HG03439 (cell line): ENCODE data around the gene CDC42BPA.

Source experiments
- ATAC-seq: cut with Tn5 transposase; IDR thresholded peaks from one replicate; pipeline ENCODE4 v1.9.1; 2021; ENCODE audit warnings: mild to moderate bottlenecking, moderate library complexity; ENCODE audit not compliant: unreplicated experiment

CDC42BPA gene

GRCh38 chr1:227071895-227072587 is 246.3 kb downstream of the CDC42BPA start:
- ATAC-seq: no peak

DNA sequence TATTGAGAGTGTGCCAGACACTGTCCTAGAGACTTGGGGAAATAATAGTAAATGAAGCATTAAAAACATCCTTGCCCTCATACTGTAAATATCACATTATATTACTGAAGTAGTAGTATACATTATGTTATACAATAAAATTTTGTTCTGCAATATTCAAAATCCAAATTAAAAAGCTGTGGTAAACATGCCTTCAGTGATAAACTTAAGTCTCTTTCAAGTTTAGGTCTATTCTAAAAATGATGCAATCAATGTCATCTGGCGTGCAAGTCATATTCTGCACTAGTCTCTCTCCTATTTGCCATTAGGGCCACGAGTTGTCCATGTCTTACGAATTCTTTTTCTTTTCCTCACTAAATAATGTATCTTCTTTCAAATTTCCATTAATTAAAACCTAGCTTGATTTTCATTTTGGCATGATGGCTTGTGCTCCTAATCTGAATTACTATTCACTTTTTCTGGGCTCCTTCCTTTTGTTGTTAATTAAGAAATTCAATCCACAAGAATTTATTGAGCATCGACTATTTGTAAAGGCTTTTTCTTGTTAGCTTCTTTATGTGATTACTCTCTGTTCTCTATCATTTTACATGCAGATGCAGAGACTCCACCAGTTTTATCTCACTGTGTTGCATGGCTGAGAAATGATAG is 247.5 kb downstream of the CDC42BPA start:
- ATAC-seq: no peak

- ATAC-seq: no peak
These were observed 248.8 kb downstream of the CDC42BPA start for GRCh38 chr1:227069490-227069889.

DNA sequence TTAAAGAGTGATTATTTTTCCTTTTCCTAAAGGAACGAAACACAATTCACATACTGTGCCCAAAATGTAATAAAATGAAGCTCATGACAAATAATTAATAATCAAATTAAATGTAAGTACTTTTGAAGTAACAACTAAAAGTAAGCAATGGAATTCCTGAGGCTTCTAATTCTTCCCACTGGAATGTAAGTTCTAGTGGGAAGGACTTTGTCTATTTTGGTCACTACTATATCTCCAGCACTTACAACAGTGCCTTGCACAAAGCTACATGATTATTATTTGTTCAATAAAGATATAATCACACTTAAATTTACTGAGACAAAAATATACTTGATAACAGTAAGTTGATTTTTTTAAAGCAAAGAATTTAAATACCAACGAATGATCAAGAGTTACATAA is 249.4 kb downstream of the CDC42BPA start:
- no peak for ATAC-seq

GRCh38 chr1:227066999-227067398 is 251.3 kb downstream of the CDC42BPA start:
- no peak for ATAC-seq

DNA sequence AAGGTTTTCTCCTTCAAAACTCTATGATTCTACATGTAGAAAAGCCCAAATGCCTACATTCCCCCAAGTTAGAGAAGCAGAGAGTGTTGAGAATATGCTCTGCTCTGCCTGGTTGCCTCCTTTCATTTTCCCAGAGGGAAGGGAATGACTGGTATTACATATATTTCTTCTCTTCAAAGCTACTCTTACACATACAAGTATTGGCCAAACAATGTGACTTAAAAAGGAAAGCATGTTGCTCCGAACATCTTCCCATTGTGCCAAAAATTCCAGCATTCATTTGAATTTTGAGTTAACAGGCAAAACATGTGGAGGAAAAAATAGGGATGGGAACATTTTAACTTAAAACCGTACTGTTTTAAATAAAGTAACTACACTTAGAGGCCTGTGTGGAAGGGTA is 253.0 kb downstream of the CDC42BPA start:
- ATAC-seq: no peak

GRCh38 chr1:227062306-227062705 is 256.0 kb downstream of the CDC42BPA start:
- no peak for ATAC-seq

GRCh38 chr1:227059076-227059475 is 259.2 kb downstream of the CDC42BPA start:
- ATAC-seq: no peak

DNA sequence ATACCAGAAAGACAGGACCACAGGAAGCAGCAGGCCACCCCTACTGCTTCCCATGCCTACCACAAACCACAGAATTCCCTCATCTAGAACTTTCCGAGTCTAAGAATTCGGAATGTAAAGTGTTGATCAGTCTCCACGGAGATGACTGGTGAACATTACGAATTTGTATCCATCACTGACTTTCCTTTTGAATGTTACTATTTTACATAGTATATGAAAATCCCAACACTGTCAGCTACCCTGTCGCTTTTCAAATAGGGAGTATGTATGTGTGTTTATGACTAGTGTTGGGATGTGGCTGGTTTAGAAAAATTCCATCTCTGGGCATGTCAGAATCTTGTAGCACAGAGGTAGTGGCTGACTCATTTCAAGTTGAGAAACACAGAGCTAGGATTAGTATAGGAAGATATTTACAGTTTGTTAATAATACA is 260.0 kb downstream of the CDC42BPA start:
- ATAC-seq: no peak

- no peak for ATAC-seq
These were observed 269.0 kb downstream of the CDC42BPA start for GRCh38 chr1:227049253-227049652.

DNA sequence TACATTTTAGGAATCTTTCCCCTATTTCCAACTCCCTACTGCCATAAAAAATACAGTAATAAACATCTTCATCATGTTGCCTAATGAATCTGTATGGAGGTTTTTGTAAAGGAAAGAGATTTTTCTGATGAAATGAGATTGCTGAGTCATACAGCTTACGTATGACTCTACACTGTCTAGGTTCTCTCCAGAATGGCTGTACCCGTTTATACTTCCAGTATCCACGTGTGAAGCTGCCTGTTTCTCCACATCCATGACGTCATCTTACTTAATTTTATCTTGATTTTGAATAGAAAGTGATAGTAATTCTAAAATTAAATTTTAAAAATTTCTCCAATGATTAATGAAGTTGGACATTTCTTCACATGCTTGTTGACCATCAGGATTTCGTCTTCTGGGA is 274.5 kb downstream of the CDC42BPA start:
- no peak for ATAC-seq

DNA sequence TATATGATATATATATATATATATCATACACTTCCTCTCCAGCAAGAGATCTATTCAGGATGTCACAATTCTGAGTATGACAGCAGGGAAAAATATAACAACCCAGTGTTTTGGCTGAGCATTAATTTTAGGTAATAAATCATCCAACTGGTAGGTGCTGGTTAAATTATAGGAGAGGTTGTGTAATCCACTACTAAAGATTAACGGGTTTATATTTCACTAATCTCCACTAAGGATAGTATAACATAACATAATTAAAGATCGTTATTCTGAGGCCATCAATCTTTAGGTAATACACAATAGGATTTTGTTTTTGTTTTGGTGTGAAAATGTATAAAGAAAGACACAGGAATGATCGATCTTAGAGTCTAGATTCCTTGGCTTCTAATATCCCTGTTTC is 276.0 kb downstream of the CDC42BPA start:
- ATAC-seq: no peak

- ATAC-seq: no peak
These were observed 279.9 kb downstream of the CDC42BPA start for GRCh38 chr1:227038401-227038800.

DNA sequence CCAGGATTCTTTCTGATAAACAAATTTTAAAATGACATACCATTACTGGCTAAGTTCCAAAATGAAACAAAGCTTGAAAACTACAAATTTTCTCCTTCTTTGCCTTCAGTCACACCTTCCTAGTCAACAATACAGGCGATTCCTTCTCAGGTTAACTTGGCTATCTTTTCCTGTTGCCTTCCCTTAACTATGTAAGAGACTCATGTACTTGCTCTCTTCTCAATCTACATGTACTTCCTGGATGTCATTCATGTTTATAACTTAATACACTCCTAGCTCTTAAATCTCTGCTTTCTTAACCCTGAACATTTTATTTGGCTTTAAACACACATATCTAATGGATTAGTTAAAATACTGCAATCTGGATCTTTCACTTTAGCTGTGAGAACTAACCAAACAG is 281.2 kb downstream of the CDC42BPA start:
- ATAC-seq: no peak

DNA sequence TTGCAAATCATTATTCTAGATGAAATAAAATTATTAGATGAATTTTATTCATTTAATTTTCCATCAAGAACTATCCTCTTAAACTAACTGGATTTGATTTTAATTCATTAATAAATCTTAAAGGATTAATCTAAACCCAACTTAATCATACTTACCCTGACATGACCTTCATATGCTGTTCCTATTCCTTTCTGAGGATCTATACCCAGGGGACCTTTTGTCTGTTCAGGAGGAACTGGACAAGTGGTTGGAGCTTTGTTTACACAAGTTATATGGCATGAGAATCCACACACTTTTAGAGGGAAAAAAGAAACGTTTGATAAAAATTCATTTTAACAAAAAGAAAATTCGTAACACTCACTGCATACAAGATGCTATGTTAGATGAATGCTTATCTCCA is 283.0 kb downstream of the CDC42BPA start:
- no peak for ATAC-seq

DNA sequence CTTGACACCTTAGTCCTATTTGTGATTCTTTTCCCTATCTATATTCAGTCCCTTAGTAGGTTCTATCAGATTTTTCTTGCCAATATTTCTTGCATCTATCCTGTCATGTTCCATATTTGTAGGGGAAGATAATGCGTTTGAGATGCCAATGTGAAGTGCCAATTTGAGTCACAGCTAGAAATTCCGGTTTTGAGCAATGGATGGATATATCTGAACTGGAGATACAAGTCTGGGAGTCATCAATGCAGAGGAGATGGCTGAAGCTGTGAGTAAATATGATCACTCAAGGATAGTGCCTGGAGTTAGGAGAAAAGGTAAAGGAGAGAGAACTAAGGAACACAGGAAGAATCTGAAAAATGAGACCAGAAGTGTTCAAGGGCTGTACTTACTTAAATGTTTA is 284.4 kb downstream of the CDC42BPA start:
- no peak for ATAC-seq

DNA sequence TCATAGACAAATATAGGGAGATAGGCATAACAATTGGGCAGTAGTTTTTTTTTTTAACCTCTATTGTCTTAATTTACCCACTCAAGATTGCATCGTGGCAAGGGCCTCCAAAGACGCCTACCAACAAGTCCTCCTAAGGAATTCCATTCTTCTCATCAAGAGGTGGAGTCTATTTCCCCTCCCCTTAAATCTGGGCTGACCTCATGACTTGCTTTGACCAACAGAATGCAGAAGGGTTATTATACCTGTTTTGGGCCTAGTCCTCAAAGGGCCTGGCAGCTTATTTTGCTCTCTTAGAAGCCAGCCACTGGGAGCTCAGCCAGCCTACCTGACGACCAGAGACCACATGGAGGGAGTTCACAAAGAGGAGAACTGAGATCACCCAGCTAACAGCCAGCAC is 285.9 kb downstream of the CDC42BPA start:
- no peak for ATAC-seq

GRCh38 chr1:227016990-227017389 is 301.3 kb downstream of the CDC42BPA start:
- no peak for ATAC-seq

- no peak for ATAC-seq
These were observed 307.6 kb downstream of the CDC42BPA start for GRCh38 chr1:227010645-227011044.

GRCh38 chr1:227009937-227010336 is 308.4 kb downstream of the CDC42BPA start:
- ATAC-seq: no peak

- no peak for ATAC-seq
These were observed 312.0 kb downstream of the CDC42BPA start for GRCh38 chr1:227006226-227006796.

DNA sequence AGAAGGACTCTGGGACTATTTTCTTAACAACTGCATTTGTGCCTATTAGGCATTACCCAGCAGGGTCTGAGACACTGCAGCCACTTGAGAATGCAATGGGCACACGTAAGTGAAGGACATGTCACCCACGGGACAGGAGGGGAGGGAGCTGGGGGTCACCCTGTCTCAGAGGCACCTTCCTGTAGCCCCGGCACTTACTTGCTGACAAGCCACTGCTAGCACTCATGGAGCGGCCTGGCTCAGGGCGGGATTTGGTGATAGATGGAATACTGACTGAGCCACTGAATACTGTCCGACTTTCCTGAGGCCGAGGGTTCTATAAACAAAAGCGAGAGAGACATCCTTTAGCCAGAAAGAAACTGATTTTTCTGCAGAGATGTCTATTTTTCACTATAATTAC is 313.5 kb downstream of the CDC42BPA start:
- no peak for ATAC-seq
